KOPT-K1 (cell line): ENCODE data around the gene XIRP2.
A peak's percentile ranks its signal among the peaks of the same experiment; 100 is the strongest.

Source experiments
- H3K27ac ChIP-seq: fragments of 200-600 bp; sonication (generic); 2 replicates; pipeline ENCODE4 v1.5.1; 2016; ENCODE audit warnings: antibody characterized with exemption, mild to moderate bottlenecking, low read depth, low read length; ENCODE audit not compliant: poor library complexity, severe bottlenecking
- H3K36me3 ChIP-seq: fragments of 200-600 bp; sonication (generic); 2 replicates; pipeline ENCODE4 v1.5.1; 2017; ENCODE audit warnings: antibody characterized with exemption, mild to moderate bottlenecking, low read length, moderate library complexity; ENCODE audit not compliant: insufficient read depth
- H3K9me3 ChIP-seq: fragments of 200-600 bp; sonication (generic); 2 replicates; pipeline ENCODE4 v1.5.1; 2017; ENCODE audit warnings: antibody characterized with exemption, low read length, mild to moderate bottlenecking; ENCODE audit not compliant: insufficient read depth, poor library complexity, severe bottlenecking

XIRP2 gene

DNA sequence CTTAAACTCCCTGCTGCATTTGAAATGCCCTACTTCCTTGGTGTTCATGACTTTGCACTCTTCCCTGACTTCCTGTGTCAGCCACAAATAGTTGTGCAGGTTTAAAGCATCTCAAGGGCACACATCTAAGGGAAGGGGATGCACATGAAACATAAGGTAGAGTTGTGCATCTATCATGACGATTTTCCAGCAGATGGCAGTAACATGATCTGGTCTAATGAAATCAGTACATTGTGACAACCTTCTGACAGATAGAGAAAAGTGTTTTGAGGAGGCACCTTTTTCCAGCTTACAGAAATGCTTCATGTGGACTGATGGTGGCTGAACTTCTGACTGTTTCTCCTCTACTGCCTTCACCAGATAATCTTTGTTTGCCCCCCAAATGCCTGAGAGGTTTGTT, 238.9 kb downstream of the XIRP2 start:
- no peaks in the 10 kb centered on the region for H3K36me3 ChIP-seq
- no peaks in the 10 kb centered on the region for H3K9me3 ChIP-seq
- H3K27ac ChIP-seq: no peak overlapping the region

DNA sequence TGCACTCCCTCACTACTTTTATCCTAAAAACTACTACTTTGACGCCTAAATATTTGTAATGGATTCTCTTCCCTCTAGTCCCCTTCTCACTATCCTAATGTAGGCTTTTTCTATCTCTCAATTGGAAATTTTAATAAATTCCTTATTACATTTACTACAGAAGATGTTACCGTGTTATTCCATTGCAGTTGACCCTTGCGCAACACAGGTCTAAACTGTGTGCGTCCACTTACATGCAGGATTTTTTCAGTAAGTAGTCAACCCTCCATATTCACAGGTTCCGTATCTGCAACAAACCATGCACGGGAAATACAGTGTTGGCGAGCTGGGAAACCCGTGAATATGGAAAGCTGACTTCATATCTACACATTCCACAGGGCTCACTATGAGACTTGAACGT, 239.8 kb downstream of the XIRP2 start:
- no peak overlapping the region for H3K27ac ChIP-seq
- H3K9me3 ChIP-seq: no peaks in the 10 kb centered on the region
- no peaks in the 10 kb centered on the region for H3K36me3 ChIP-seq

GRCh38 chr2:167132066-167132465, 243.8 kb downstream of the XIRP2 start:
- Histone ChIP-seq H3K36me3 (no peaks in the 10 kb centered on the region), H3K9me3 (no peaks in the 10 kb centered on the region), H3K27ac (no peak overlapping the region)

- Histone ChIP-seq H3K36me3 (no peaks in the 10 kb centered on the region), H3K9me3 (no peaks in the 10 kb centered on the region), H3K27ac (no peak overlapping the region)
These were observed 244.8 kb downstream of the XIRP2 start for GRCh38 chr2:167132906-167133555.

- no peaks in the 10 kb centered on the region for H3K9me3 ChIP-seq
- no peaks in the 10 kb centered on the region for H3K36me3 ChIP-seq
- no peak overlapping the region for H3K27ac ChIP-seq
These were observed 245.3 kb downstream of the XIRP2 start for GRCh38 chr2:167133614-167134013.

- no peaks in the 10 kb centered on the region for H3K36me3 ChIP-seq
- no peaks in the 10 kb centered on the region for H3K9me3 ChIP-seq
- peak overlapping the region; percentile 68 for H3K27ac ChIP-seq
These were observed 246.2 kb downstream of the XIRP2 start for GRCh38 chr2:167134381-167135072.

- Histone ChIP-seq H3K36me3 (no peaks in the 10 kb centered on the region), H3K9me3 (no peaks in the 10 kb centered on the region), H3K27ac (peak overlapping the region; percentile 68)
These were observed 247.4 kb downstream of the XIRP2 start for GRCh38 chr2:167135706-167136105.

DNA sequence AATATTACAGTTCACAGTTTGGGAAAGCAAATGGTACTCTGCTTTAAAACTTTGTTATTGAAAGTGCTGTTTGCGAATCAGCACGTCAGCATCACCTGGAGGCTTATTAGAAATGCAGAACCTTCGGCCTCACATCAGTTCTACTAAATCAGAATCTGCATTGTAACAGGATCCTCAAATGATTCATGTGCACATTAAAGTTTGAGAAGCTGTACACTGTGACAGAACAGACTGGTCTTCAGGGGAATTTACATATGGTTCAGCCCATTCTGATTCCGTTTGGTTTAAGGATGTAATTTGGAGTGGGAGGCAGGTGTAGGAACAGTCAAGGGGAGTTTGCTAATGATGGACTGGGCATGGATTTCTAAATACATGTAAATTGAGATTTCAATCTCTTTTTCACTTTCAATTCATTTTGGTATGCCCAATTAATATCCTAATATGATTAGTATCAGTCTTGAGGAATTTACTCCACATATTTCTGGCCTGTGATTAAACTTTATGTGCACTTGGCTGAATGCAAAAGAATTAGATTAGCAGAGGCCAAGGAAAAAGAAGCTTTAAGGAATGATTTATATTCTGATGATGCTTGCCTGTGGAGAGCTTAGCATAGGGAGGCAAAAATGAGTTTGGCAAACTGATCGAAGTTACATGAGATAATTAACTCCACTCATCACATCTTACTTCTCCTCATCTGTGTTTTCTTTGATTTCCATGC, 248.8 kb downstream of the XIRP2 start:
- H3K9me3 ChIP-seq: no peaks in the 10 kb centered on the region
- no peak overlapping the region for H3K27ac ChIP-seq
- no peaks in the 10 kb centered on the region for H3K36me3 ChIP-seq

DNA sequence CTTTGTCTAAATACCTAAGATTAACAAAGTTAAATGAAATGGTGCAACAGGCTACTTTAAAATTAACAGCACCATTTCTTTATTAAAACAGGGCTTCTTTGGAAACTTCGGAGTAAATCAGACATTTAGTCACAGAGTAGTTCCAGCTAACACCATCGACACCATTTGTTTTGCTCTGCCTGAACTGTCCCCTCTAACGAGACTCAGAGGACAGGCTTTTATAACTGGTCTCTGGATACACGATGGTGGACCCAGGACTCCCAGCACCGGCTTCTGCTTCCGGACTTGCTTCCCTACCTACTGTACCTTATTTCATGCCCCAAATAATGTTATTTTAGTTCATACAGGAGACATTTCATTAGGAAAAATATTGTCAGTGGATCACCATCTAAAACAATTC, 252.1 kb downstream of the XIRP2 start:
- Histone ChIP-seq H3K9me3 (no peaks in the 10 kb centered on the region), H3K36me3 (no peaks in the 10 kb centered on the region), H3K27ac (no peak overlapping the region)

GRCh38 chr2:167140767-167141166, 252.5 kb downstream of the XIRP2 start:
- no peaks in the 10 kb centered on the region for H3K9me3 ChIP-seq
- H3K27ac ChIP-seq: no peak overlapping the region
- no peaks in the 10 kb centered on the region for H3K36me3 ChIP-seq

GRCh38 chr2:167142554-167142953, 254.3 kb downstream of the XIRP2 start:
- H3K36me3 ChIP-seq: no peaks in the 10 kb centered on the region
- H3K9me3 ChIP-seq: no peaks in the 10 kb centered on the region
- no peak overlapping the region for H3K27ac ChIP-seq

DNA sequence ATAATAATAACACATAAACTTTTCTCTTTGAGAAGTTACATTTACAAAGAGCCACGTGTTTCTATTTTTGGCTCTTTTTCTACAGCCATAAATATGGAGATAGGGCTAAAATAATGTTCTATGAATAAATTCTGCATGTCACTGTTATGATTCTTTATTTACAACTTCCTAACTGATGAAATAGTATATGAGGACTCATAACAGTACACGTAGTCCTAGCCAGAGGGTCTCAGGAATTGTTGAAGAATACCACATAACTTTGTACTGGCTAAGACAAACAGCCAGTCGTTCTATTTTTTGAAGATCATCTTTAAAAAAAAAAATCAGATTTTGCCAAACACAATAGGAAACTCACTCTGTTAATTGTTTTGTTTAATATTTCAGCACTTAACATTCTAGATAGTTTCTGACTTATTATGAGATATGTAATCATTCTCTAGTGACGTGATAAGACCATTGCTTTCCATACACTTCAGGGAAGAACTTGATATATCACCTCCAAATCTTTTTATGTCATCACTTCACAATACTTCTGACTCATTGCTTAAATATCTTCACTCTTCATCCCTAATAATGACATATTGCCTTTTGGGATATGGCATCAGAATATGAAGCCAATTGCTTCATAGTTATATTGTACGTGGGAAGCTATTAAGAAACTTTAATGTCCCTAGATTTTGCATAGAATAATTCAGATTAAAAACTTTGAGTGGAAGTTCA, 256.1 kb downstream of the XIRP2 start:
- H3K36me3 ChIP-seq: no peaks in the 10 kb centered on the region
- H3K9me3 ChIP-seq: no peaks in the 10 kb centered on the region
- H3K27ac ChIP-seq: no peak overlapping the region

DNA sequence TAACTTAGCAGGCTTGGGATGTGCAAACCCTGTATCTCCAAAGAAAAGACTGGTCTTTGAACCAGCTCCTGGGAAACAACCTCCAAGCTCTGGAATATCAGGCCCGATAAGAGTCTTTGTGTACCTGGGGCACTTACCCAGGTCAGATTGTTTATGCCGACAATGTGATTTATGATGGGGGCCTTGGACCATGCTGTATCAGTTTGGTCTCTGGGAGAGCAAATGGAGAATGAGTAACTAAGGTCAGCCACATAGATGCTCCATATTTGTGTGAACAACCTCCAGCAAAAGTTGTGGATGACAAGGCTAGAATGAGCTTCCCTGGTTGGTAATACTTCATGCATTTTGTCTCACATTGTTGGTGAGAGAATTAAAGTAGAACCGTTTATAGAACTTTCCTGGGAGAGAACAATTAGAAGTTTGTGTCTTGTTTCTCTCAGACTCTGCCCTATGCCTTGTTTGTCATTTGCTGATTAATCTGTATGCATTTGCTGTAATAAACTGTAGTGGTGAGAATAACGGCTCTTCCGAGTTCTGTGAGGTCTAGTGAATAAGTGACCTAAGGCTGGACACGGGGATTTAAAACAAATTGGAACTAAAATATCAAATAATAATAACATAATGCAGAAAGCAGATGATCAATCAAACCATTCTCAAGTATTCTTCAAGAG, 259.1 kb downstream of the XIRP2 start:
- Histone ChIP-seq H3K36me3 (no peaks in the 10 kb centered on the region), H3K27ac (no peak overlapping the region), H3K9me3 (no peaks in the 10 kb centered on the region)

DNA sequence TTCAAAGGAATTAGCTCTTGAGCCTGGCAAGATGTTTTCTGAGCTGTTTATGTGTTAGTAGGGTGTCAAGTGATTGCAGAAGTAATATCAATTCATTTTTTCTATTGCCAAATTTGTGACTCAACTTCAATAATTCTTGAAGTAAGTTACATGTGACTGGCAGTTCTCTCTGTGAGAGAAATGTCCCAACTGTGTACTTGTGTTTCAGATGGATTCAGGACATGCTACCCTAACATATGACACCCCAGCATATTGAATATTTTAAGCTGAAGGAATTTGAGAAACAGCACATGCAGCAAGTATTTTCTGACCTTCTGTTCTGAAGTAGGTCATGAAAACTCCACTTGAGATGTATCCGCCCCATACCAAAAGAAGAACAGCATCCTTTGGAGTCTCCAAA, 263.6 kb downstream of the XIRP2 start:
- no peaks in the 10 kb centered on the region for H3K9me3 ChIP-seq
- no peak overlapping the region for H3K27ac ChIP-seq
- no peaks in the 10 kb centered on the region for H3K36me3 ChIP-seq

DNA sequence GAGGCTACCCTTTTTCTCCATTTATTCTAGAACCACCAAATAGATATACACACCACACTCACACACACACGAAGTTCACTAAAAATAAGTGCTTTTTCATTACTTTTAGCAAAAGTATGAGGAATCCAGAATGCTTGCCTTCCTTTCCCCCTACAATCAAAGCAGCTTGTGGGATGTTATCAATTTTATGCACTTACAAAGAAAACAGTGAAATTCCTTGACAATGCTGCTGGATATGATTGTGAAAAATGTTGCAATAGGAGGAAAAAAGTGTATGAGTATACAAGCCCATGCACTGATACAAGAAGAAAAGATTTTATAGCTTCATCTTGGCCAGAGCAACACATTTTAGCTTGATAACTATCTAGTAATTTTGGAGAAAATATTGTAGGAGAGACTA, 269.2 kb downstream of the XIRP2 start:
- Histone ChIP-seq H3K27ac (no peak overlapping the region), H3K36me3 (no peaks in the 10 kb centered on the region), H3K9me3 (peaks cover 18% of the 10 kb centered on the region)
